Measurements from ENCODE around the gene DOCK8. TPM values are rescaled to one million over a fixed set of nuclear protein-coding genes. Genes with fewer than 3 reads are reported as not detected.

The DOCK8 gene
- total and polyA plus RNA-seq, 10 of the 15 experiments (the other 5 are each of a cell fraction or from before 2014, with no cell fraction given) = 35.4 to 100 (median 44.7) TPM

DNA sequence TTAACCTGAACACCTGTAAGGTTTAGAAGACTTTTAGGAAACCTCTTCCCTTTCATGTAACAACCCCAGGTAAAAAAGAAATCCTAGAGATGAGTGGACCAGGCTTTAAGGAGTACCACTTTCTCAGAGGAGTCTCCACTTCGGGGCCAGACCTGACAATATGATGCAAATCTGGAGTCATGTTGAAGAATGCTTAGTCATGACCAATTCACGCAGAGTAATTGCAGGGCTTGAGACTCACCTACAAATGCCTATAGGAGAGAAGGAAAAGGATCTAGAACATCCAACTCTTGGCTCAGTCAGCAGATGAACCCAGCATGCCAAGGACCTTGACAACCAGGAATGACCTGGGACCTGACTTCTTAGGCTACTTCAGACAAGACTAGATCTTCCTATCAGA lies 235.4 kb downstream of the DOCK8 start:
- Histone ChIP-seq H3K4me3 (no peak overlapping the region), H3K4me1 (ENCODE audit: control insufficient read depth, insufficient read depth, low read length) (no peaks in the 10 kb centered on the region), H3K9ac (ENCODE audit: control insufficient read depth, insufficient read depth, low read length) (no peak overlapping the region), H3K4me2 (ENCODE audit: control insufficient read depth, insufficient read depth) (no peak overlapping the region), H2AFZ (ENCODE audit: control insufficient read depth, low read depth, low read length) (no peak overlapping the region), H3K36me3 (ENCODE audit: control insufficient read depth in 2 of 2, insufficient read depth in 2 of 2, low read length in 1 of 2) (peaks cover 7 to 27% of the 10 kb centered on the region in 2 experiments), H3K79me2 (ENCODE audit: control insufficient read depth, insufficient read depth, low read length) (no peaks in the 10 kb centered on the region), H3K27ac (ENCODE audit: control insufficient read depth, insufficient read depth) (no peak overlapping the region), H3K9me3 (replicated peaks; ENCODE audit: control insufficient read depth, insufficient read depth, low read length) (no peaks in the 10 kb centered on the region), H3K27me3 (replicated peaks in 1 of 2; ENCODE audit: control insufficient read depth in 2 of 2, insufficient read depth in 2 of 2, low read length in 1 of 2) (no peaks in the 10 kb centered on the region), H4K20me1 (ENCODE audit: control insufficient read depth, insufficient read depth) (no peaks in the 10 kb centered on the region)
- SMC1A ChIA-PET (ENCODE audit: uncharacterized antibody, unreplicated experiment) = interaction anchor here (1.2 kb wide), 1 partner anchor 10 kb away, joined by 5 read pairs; no protein-coding TSS in a partner anchor
- intact Hi-C loops (cut with micrococcal nuclease; ENCODE audit: unreplicated experiment) = no loop called here
- no peak for FAIRE-seq
- POLR2A ChIA-PET = no interaction called here
- WGBS (ENCODE audit: insufficient coverage, insufficient replicate concordance, low lambda C conversion rate, missing lambda C conversion rate) = 72% methylated on average over 2 of the region's 2 CpGs
- no peak for ATAC-seq
- DNase-seq (ENCODE audit: low read depth, low spot score) = no peak
- no TSS peak for BruUV-seq (replicated peaks)
- RAD21 ChIA-PET (ENCODE audit: unreplicated experiment) = no interaction called here
- no peak for TF ChIP-seq HDGF (IDR thresholded peaks at IDR 0.05)
- CTCF ChIA-PET = no interaction called here
- in situ Hi-C loops (cut with MboI) = no loop called here

GRCh38 chr9:450561-450960 lies 235.9 kb downstream of the DOCK8 start:
- Histone ChIP-seq H3K4me2 (ENCODE audit: control insufficient read depth, insufficient read depth) (no peak overlapping the region), H3K27me3 (replicated peaks in 1 of 2; ENCODE audit: control insufficient read depth in 2 of 2, insufficient read depth in 2 of 2, low read length in 1 of 2) (no peaks in the 10 kb centered on the region), H3K4me1 (ENCODE audit: control insufficient read depth, insufficient read depth, low read length) (no peaks in the 10 kb centered on the region), H3K9me3 (replicated peaks; ENCODE audit: control insufficient read depth, insufficient read depth, low read length) (no peaks in the 10 kb centered on the region), H3K4me3 (no peak overlapping the region), H3K27ac (ENCODE audit: control insufficient read depth, insufficient read depth) (no peak overlapping the region), H3K9ac (ENCODE audit: control insufficient read depth, insufficient read depth, low read length) (no peak overlapping the region), H4K20me1 (ENCODE audit: control insufficient read depth, insufficient read depth) (no peaks in the 10 kb centered on the region), H3K79me2 (ENCODE audit: control insufficient read depth, insufficient read depth, low read length) (no peaks in the 10 kb centered on the region), H2AFZ (ENCODE audit: control insufficient read depth, low read depth, low read length) (no peak overlapping the region), H3K36me3 (ENCODE audit: control insufficient read depth in 2 of 2, insufficient read depth in 2 of 2, low read length in 1 of 2) (peaks cover 7 to 27% of the 10 kb centered on the region in 2 experiments)
- POLR2A ChIA-PET = no interaction called here
- ATAC-seq (no peak), DNase-seq (ENCODE audit: low read depth, low spot score) (no peak), FAIRE-seq (no peak)
- in situ Hi-C loops (cut with MboI) (no loop called here), intact Hi-C loops (cut with micrococcal nuclease; ENCODE audit: unreplicated experiment) (no loop called here)
- TF ChIP-seq BCL11A (IDR thresholded peaks at IDR 0.05; ENCODE audit: low read depth, low read length) (no peak), BHLHE40 (IDR thresholded peaks at IDR 0.05; ENCODE audit: borderline replicate concordance in 1 of 2, low read depth in 2 of 2, low read length in 1 of 2) (no peak), SMARCA5 (IDR thresholded peaks at IDR 0.05) (no peak), CREM (IDR thresholded peaks at IDR 0.05; ENCODE audit: low read depth) (no peak), RBBP5 (conservative IDR thresholded peaks at IDR 0.05) (no peak), TAF1 (IDR thresholded peaks at IDR 0.05; ENCODE audit: borderline replicate concordance, low read depth, low read length) (no peak), SIN3A (IDR thresholded peaks at IDR 0.05; ENCODE audit: low read depth, low read length) (no peak), CREB1 (IDR thresholded peaks at IDR 0.05; ENCODE audit: low read depth) (no peak), TCF7 (IDR thresholded peaks at IDR 0.05; ENCODE audit: borderline replicate concordance) (no peak)
- TF ChIP-seq, protein P1, sequence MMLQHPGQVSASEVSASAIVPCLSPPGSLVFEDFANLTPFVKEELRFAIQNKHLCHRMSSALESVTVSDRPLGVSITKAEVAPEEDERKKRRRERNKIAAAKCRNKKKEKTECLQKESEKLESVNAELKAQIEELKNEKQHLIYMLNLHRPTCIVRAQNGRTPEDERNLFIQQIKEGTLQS (IDR thresholded peaks at IDR 0.05; ENCODE audit: borderline replicate concordance, extremely low read depth, low read depth, low read length) = no peak
- no TSS peak for BruUV-seq (replicated peaks)
- WGBS (ENCODE audit: insufficient coverage, insufficient replicate concordance, low lambda C conversion rate, missing lambda C conversion rate) = 54% methylated on average over 4 of the region's 4 CpGs
- CTCF ChIA-PET = no interaction called here
- RAD21 ChIA-PET (ENCODE audit: unreplicated experiment) = no interaction called here
- SMC1A ChIA-PET (ENCODE audit: uncharacterized antibody, unreplicated experiment) = no interaction called here

All from GM12878 (cell line).